H1 (cell line): Measurements from ENCODE around the gene SLC2A4. TPM values are rescaled to one million over a fixed set of nuclear protein-coding genes. Genes with fewer than 3 reads are reported as not detected.
A peak's percentile ranks its signal among the peaks of the same experiment; 100 is the strongest.

Source experiments
- BCL11A ChIP-seq, 2 experiments: IDR thresholded peaks; one replicate each; pipeline ENCODE4 v1.6.1; 2011; ENCODE audit warnings: low read depth in 2 of 2, low read length in 2 of 2, mild to moderate bottlenecking in 2 of 2
- BRCA1 ChIP-seq: IDR thresholded peaks from 2 replicates; pipeline ENCODE4 v1.6.1; 2012; ENCODE audit warnings: low read depth, low read length, improper control_type of control experiment
- CBX5 ChIP-seq: fragments of 300-800, 300-1000 bp; sonication (generic); IDR thresholded peaks from 2 replicates; pipeline ENCODE4 v1.7.1; 2016; ENCODE audit warnings: antibody characterized with exemption, low read length, low read depth
- CBX8 ChIP-seq: fragments of 300-800, 300-1000 bp; sonication (generic); IDR thresholded peaks from 2 replicates; pipeline ENCODE4 v1.7.1; 2016; ENCODE audit warnings: low read depth, low read length, borderline replicate concordance
- CEBPB ChIP-seq: IDR thresholded peaks from 2 replicates; pipeline ENCODE4 v1.6.1; 2012; ENCODE audit warnings: low read depth, low read length
- CHD1 ChIP-seq: IDR thresholded peaks from 2 replicates; pipeline ENCODE4 v1.6.1; 2012; ENCODE audit warnings: low read depth, low read length, improper control_type of control experiment
- CTBP2 ChIP-seq: IDR thresholded peaks from 2 replicates; pipeline ENCODE4 v1.7.0; 2011; ENCODE audit warnings: borderline replicate concordance, mild to moderate bottlenecking, moderate library complexity, mixed read lengths, low read length; ENCODE audit not compliant: insufficient read depth, insufficient read length
- HDAC2 ChIP-seq, 2 experiments: fragments of 300-600 bp in 1 of 2; sonication (generic) in 1 of 2; IDR thresholded peaks; 2 replicates each; pipeline ENCODE4 v1.6.1; 2011 to 2012; ENCODE audit warnings: low read depth in 2 of 2, low read length in 2 of 2, mild to moderate bottlenecking in 2 of 2, moderate library complexity in 2 of 2, borderline replicate concordance in 1 of 2, inconsistent platforms in 1 of 2
- HDAC6 ChIP-seq: IDR thresholded peaks from one replicate; pipeline ENCODE4 v1.7.1; 2012; ENCODE audit warnings: low read depth, mild to moderate bottlenecking, inconsistent platforms, low read length, moderate library complexity
- KDM1A ChIP-seq: fragments of 200-600, 300-600 bp; sonication (generic); IDR thresholded peaks from 2 replicates; pipeline ENCODE4 v1.7.1; 2016; ENCODE audit warnings: mild to moderate bottlenecking, low read length, borderline replicate concordance
- MAFK ChIP-seq: IDR thresholded peaks from 2 replicates; pipeline ENCODE4 v1.6.1; 2012; ENCODE audit warnings: low read depth, mild to moderate bottlenecking, improper control_type of control experiment, low read length
- POLR2A ChIP-seq, 2 experiments: IDR thresholded peaks; 1 replicate in 1 of 2; 2 replicates in 1 of 2; pipeline ENCODE4 v1.6.1; 2011; ENCODE audit warnings: low read depth in 2 of 2, low read length in 2 of 2, mild to moderate bottlenecking in 2 of 2; ENCODE audit errors: control extremely low read depth in 1 of 2
- POU5F1 ChIP-seq: IDR thresholded peaks from 2 replicates; pipeline ENCODE4 v1.6.1; 2011; ENCODE audit warnings: low read depth, mild to moderate bottlenecking, low read length, moderate library complexity
- RFX5 ChIP-seq: IDR thresholded peaks from 2 replicates; pipeline ENCODE4 v1.6.1; 2011; ENCODE audit warnings: low read depth, low read length, improper control_type of control experiment, borderline replicate concordance
- RNF2 ChIP-seq: fragments of 200-900, 300-1000 bp; sonication (generic); IDR thresholded peaks from 2 replicates; pipeline ENCODE4 v1.7.1; 2016; ENCODE audit warnings: borderline replicate concordance, low read depth, mild to moderate bottlenecking, antibody characterized with exemption, low read length; ENCODE audit not compliant: poor library complexity, severe bottlenecking; ENCODE audit errors: missing control alignments
- SIN3A ChIP-seq, 2 experiments: IDR thresholded peaks in 1 of 2; conservative IDR thresholded peaks in 1 of 2; 2 replicates each; pipeline ENCODE4 v1.6.1; 2011 to 2012; ENCODE audit warnings: low read length in 2 of 2, improper control_type of control experiment in 1 of 2, low read depth in 1 of 2, mild to moderate bottlenecking in 1 of 2
- SIRT6 ChIP-seq: IDR thresholded peaks from one replicate; pipeline ENCODE4 v1.7.1; 2012; ENCODE audit warnings: low read length, inconsistent platforms
- SIX5 ChIP-seq: IDR thresholded peaks from 2 replicates; pipeline ENCODE4 v1.6.1; 2011; ENCODE audit warnings: mild to moderate bottlenecking, low read depth, low read length
- SP1 ChIP-seq: IDR thresholded peaks from 2 replicates; pipeline ENCODE4 v1.6.1; 2011; ENCODE audit warnings: low read depth, low read length
- SP2 ChIP-seq: IDR thresholded peaks from 2 replicates; pipeline ENCODE4 v1.6.1; 2012; ENCODE audit warnings: mild to moderate bottlenecking, low read length, inconsistent platforms
- SP4 ChIP-seq: IDR thresholded peaks from 2 replicates; pipeline ENCODE4 v1.6.1; 2012; ENCODE audit warnings: low read length, inconsistent platforms
- TEAD4 ChIP-seq: IDR thresholded peaks from 2 replicates; pipeline ENCODE4 v1.6.1; 2012; ENCODE audit warnings: low read depth, low read length, inconsistent platforms, mixed read lengths
- polyA plus RNA-seq, 7 experiments: library from polyadenylated mRNA; depleted of rRNA in 3 of 7; stranded (reverse) in 5 of 7; unstranded in 2 of 7; fragments of >200 nt in 5 of 7; fragments of 200-250 nt in 2 of 7; gene quantifications; 1 replicate in 5 of 7; 2 replicates in 1 of 7; 4 replicates in 1 of 7; pipeline versions ENCODE4 v1.2.1 to v1.2.3, GENCODE V29; 2011 to 2013; ENCODE audit warnings: missing spikeins in 2 of 7, mixed read lengths in 2 of 7
- total RNA-seq: library from RNA; stranded (reverse); fragmentation: NEBNext Ultra II Directional; extraction: Animal tissue kit (Norgen Biotek cat#: 25700); gene quantifications from 2 replicates; pipeline ENCODE4 v1.2.1, GENCODE V29; 2021
- TF ChIP-seq, protein P1 (sequence below): IDR thresholded peaks from 2 replicates; pipeline ENCODE4 v1.6.1; 2012; ENCODE audit warnings: low read length, inconsistent platforms

The SLC2A4 gene
- total and polyA plus RNA-seq, 2 of the 8 experiments (the other 6 are each of a cell fraction or from before 2014, with no cell fraction given): 5.7 to 6.9 TPM

DNA sequence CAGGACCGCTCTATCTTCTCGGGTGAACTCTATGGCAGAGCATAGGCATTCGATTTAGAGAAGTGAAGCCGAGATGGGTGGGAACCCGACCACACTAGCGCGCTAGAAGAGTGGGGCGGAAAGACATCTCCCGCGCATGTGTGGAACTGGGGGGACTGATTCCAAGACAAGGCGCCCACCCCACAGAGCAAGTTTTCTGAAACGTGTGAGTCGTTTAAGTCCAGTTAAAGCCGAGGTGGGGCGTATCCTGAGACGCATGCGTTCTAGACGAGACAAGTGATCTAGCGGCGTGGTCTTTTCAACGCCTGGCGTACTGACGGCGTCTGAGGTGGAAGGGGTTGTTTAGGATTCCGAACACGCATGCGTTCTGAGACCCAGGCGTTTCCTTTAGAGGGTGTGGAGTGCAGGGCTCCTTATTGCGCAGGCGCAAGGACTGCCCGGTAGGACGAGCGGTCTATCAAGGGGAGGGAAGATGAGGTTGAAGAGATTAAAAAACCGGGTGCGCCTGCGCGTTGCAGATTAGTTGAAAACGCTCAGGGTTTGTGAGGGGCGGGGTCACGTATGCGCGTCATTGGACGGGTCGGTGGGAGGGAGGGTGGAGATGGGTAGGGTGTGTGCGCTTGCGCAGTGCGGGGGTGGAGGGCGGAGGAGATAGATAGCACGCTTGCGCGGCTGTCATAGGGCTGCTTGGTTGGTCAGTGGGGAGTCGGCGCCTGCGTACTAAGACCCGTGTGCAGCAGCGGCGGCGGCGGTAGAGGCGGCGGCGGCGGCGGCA, 25.6 kb downstream of the SLC2A4 start, which contains the start of gene EIF5A (continued):
- peak; percentile 74 to 92; a peak in 2 of 4 replicates for TF ChIP-seq HDAC2 (IDR thresholded peaks at IDR 0.05; ENCODE audit: borderline replicate concordance in 1 of 2, low read depth in 2 of 2, low read length in 2 of 2)
- no peak for TF ChIP-seq CBX8
- TF ChIP-seq CEBPB: no peak
- TF ChIP-seq, protein P1, sequence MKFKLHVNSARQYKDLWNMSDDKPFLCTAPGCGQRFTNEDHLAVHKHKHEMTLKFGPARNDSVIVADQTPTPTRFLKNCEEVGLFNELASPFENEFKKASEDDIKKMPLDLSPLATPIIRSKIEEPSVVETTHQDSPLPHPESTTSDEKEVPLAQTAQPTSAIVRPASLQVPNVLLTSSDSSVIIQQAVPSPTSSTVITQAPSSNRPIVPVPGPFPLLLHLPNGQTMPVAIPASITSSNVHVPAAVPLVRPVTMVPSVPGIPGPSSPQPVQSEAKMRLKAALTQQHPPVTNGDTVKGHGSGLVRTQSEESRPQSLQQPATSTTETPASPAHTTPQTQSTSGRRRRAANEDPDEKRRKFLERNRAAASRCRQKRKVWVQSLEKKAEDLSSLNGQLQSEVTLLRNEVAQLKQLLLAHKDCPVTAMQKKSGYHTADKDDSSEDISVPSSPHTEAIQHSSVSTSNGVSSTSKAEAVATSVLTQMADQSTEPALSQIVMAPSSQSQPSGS: 0 out of 2 replicates have a peak, but pooled peaks have one; percentile 33
- TF ChIP-seq TEAD4: no peak
- TF ChIP-seq SIX5: no peak
- peak; percentile 73; the same call in 1 of the 2 replicates for TF ChIP-seq SP4
- TF ChIP-seq POU5F1: no peak
- no peak for TF ChIP-seq RNF2
- no peak for TF ChIP-seq SP1
- TF ChIP-seq KDM1A: no peak
- no peak for TF ChIP-seq BRCA1
- no peak for TF ChIP-seq CBX5
- TF ChIP-seq POLR2A (IDR thresholded peaks at IDR 0.05; ENCODE audit: control extremely low read depth in 1 of 2, low read depth in 2 of 2, low read length in 2 of 2): peak; percentile 39 to 62
- TF ChIP-seq SIRT6: no peak
- no peak for TF ChIP-seq BCL11A (IDR thresholded peaks at IDR 0.05; ENCODE audit: low read depth in 2 of 2, low read length in 2 of 2)
- no peak; the same call in 1 of the 2 replicates for TF ChIP-seq SP2
- no peak for TF ChIP-seq CTBP2
- TF ChIP-seq MAFK: no peak
- no peak for TF ChIP-seq RFX5
- no peak for TF ChIP-seq CHD1
- no peak for TF ChIP-seq HDAC6
- TF ChIP-seq SIN3A (conservative IDR thresholded peaks at IDR 0.05 in 1 of 2, IDR thresholded peaks at IDR 0.05 in 1 of 2; ENCODE audit: low read depth in 1 of 2, low read length in 2 of 2): peak; percentile 9 to 85; a peak in 2 of 4 replicates
